MCF 10A (cell line): ENCODE measurements around the gene ZNF584. TPM values are rescaled to one million over a fixed set of nuclear protein-coding genes. Genes with fewer than 3 reads are reported as not detected.

Experiments used
- BruUV-seq: library from RNA; stranded (reverse); fragments of 400-500 nt; replicated peaks from 2 replicates; lab custom pipeline; 2021; lab: Mats Ljungman, UMichigan
- CTCF ChIA-PET: fragments of 300-600 bp; sonication (Branson Sonifier 250); formaldehyde crosslinking; extraction: SDS; loops from one replicate; lab custom pipeline; 2021; ENCODE audit warnings: antibody characterized with exemption, inconsistent platforms; lab: Yijun Ruan, JAX
- POLR2A ChIA-PET: fragments of 300-600, 350-650 bp; sonication (Branson Sonifier 250); formaldehyde crosslinking; extraction: SDS; loops from one replicate; lab custom pipeline; 2020; ENCODE audit warnings: antibody characterized with exemption, inconsistent platforms; lab: Yijun Ruan, JAX
- DNase-seq: peaks from one replicate; pipeline ENCODE4 v3.0.0-alpha.2; 2018; ENCODE audit not compliant: unreplicated experiment
- H3K27ac Mint-ChIP-seq: one replicate; pipeline ENCODE4 v1.8.0; 2022; ENCODE audit warnings: mild to moderate bottlenecking, low read depth, mixed read lengths; ENCODE audit not compliant: unreplicated experiment
- H3K27me3 Mint-ChIP-seq: one replicate; pipeline ENCODE4 v1.8.0; 2022; ENCODE audit warnings: mixed read lengths; ENCODE audit not compliant: insufficient read depth, unreplicated experiment
- H3K36me3 Mint-ChIP-seq: one replicate; pipeline ENCODE4 v1.8.0; 2022; ENCODE audit warnings: mild to moderate bottlenecking, moderate library complexity, mixed read lengths; ENCODE audit not compliant: insufficient read depth, unreplicated experiment
- H3K4me1 Mint-ChIP-seq: one replicate; pipeline ENCODE4 v1.8.0; 2022; ENCODE audit warnings: mixed read lengths; ENCODE audit not compliant: insufficient read depth, unreplicated experiment
- H3K4me3 Mint-ChIP-seq: one replicate; pipeline ENCODE4 v1.8.0; 2022; ENCODE audit warnings: mild to moderate bottlenecking, moderate library complexity, mixed read lengths; ENCODE audit not compliant: unreplicated experiment
- H3K9me3 Mint-ChIP-seq: one replicate; pipeline ENCODE4 v1.8.0; 2022; ENCODE audit warnings: mixed read lengths; ENCODE audit not compliant: unreplicated experiment
- CTCF ChIP-seq: fragments of 200-600 bp; IDR thresholded peaks from one replicate; pipeline ENCODE4 v1.8.0; 2022; ENCODE audit warnings: antibody characterized with exemption, mild to moderate bottlenecking; ENCODE audit not compliant: unreplicated experiment
- intact Hi-C: fragments of 100-400 bp; cut with micrococcal nuclease; formaldehyde crosslinking; loops from 2 replicates; pipeline ENCODE4 v1.14.1; 2022
- total RNA-seq: library from RNA; stranded (reverse); gene quantifications from 2 replicates; pipeline ENCODE4 v1.2.3, GENCODE V29; 2022

The ZNF584 gene
- total RNA-seq, 1 experiment from 2014 or later, result 18.1 TPM

GRCh38 chr19:58364146-58364545, 44.3 kb upstream of the ZNF584 start:
- no TSS peak for BruUV-seq
- intact Hi-C loops, result no loop called here
- no peak overlapping the region for H3K27ac Mint-ChIP-seq
- H3K9me3 Mint-ChIP-seq, result no peaks in the 10 kb centered on the region
- POLR2A ChIA-PET, result interaction anchor here (1.4 to 4.1 kb wide), 4 partner anchors 9 to 37 kb away, joined by 5 to 55 read pairs (median 19); partner anchors contain the start of gene ZSCAN22
- peaks cover 5% of the 10 kb centered on the region for H3K4me1 Mint-ChIP-seq
- peaks cover 5% of the 10 kb centered on the region for H3K36me3 Mint-ChIP-seq
- no peak for DNase-seq
- TF ChIP-seq CTCF, result no peak
- H3K27me3 Mint-ChIP-seq, result no peaks in the 10 kb centered on the region
- CTCF ChIA-PET, result interaction anchor here (0.6 to 2.6 kb wide), 6 partner anchors 10 to 50 kb away, joined by 3 to 11 read pairs (median 4); partner anchors contain the start of gene ZNF837
- H3K4me3 Mint-ChIP-seq, result no peak overlapping the region

GRCh38 chr19:58366585-58367430, 41.6 kb upstream of the ZNF584 start:
- CTCF ChIA-PET, result no interaction called here
- Mint-ChIP-seq H3K4me3 (no peak overlapping the region), H3K27me3 (no peaks in the 10 kb centered on the region), H3K36me3 (peaks cover 5% of the 10 kb centered on the region), H3K9me3 (no peaks in the 10 kb centered on the region), H3K4me1 (peaks cover 4% of the 10 kb centered on the region), H3K27ac (no peak overlapping the region)
- BruUV-seq, result no TSS peak
- DNase-seq, result no peak
- POLR2A ChIA-PET, result interaction anchor here (0.8 kb wide), 1 partner anchor 19 kb away, joined by 3 read pairs; no protein-coding TSS in a partner anchor
- intact Hi-C loops, result no loop called here
- no peak for TF ChIP-seq CTCF

- no TSS peak for BruUV-seq
- ChIA-PET CTCF (no interaction called here), POLR2A (no interaction called here)
- DNase-seq, result no peak
- H3K4me3 Mint-ChIP-seq, result no peak overlapping the region
- TF ChIP-seq CTCF, result no peak
- H3K4me1 Mint-ChIP-seq, result no peaks in the 10 kb centered on the region
- H3K9me3 Mint-ChIP-seq, result no peaks in the 10 kb centered on the region
- H3K27me3 Mint-ChIP-seq, result no peaks in the 10 kb centered on the region
- no peak overlapping the region for H3K27ac Mint-ChIP-seq
- intact Hi-C loops, result no loop called here
- H3K36me3 Mint-ChIP-seq, result peaks cover 2% of the 10 kb centered on the region
Observed at GRCh38 chr19:58367698-58368454, 40.6 kb upstream of the ZNF584 start.
